ENCODE results near the gene CORIN.

DNA sequence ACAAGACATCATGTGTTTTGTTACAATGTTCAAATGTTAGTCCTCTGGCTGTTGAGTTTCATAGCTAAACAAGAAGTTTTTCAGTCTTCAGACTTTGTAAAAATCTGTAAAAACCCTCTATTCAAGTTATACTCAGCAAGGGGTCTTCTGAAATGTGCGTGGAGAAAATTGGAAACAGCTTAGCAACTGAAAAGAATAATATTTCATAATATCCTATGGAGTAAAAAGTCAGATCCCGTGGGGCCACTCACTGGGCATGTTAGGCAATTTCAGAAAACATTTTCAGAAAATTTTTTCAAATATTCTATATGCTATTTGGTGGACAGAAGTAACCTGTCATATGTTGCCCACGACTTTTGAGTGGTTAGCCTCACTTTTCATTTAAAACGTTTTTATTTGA lies 118.3 kb downstream of the CORIN start:
- TF ChIP-seq EZH2 (IDR thresholded peaks at IDR 0.05) (no peak), POLR2AphosphoS5 (IDR thresholded peaks at IDR 0.05; ENCODE audit: low read depth, low read length) (no peak), ZNF274 (IDR thresholded peaks at IDR 0.05; ENCODE audit: low read depth, low read length) (no peak), POLR2A (IDR thresholded peaks at IDR 0.05; ENCODE audit: borderline replicate concordance, extremely low read depth, insufficient read depth, insufficient read length) (no peak), RAD21 (IDR thresholded peaks at IDR 0.05; ENCODE audit: low read depth) (no peak), CBX3 (IDR thresholded peaks at IDR 0.05; ENCODE audit: low read depth) (no peak), TCF7L2 (IDR thresholded peaks at IDR 0.05; ENCODE audit: borderline replicate concordance, extremely low read depth, insufficient read depth, insufficient read length) (no peak), ELF1 (IDR thresholded peaks at IDR 0.05; ENCODE audit: borderline replicate concordance, low read depth) (no peak), EZH2phosphoT487 (IDR thresholded peaks at IDR 0.05; ENCODE audit: borderline replicate concordance) (no peak), JUND (IDR thresholded peaks at IDR 0.05) (no peak), SIN3A (IDR thresholded peaks at IDR 0.05; ENCODE audit: low read depth) (no peak)
- TF ChIP-seq, protein P1, sequence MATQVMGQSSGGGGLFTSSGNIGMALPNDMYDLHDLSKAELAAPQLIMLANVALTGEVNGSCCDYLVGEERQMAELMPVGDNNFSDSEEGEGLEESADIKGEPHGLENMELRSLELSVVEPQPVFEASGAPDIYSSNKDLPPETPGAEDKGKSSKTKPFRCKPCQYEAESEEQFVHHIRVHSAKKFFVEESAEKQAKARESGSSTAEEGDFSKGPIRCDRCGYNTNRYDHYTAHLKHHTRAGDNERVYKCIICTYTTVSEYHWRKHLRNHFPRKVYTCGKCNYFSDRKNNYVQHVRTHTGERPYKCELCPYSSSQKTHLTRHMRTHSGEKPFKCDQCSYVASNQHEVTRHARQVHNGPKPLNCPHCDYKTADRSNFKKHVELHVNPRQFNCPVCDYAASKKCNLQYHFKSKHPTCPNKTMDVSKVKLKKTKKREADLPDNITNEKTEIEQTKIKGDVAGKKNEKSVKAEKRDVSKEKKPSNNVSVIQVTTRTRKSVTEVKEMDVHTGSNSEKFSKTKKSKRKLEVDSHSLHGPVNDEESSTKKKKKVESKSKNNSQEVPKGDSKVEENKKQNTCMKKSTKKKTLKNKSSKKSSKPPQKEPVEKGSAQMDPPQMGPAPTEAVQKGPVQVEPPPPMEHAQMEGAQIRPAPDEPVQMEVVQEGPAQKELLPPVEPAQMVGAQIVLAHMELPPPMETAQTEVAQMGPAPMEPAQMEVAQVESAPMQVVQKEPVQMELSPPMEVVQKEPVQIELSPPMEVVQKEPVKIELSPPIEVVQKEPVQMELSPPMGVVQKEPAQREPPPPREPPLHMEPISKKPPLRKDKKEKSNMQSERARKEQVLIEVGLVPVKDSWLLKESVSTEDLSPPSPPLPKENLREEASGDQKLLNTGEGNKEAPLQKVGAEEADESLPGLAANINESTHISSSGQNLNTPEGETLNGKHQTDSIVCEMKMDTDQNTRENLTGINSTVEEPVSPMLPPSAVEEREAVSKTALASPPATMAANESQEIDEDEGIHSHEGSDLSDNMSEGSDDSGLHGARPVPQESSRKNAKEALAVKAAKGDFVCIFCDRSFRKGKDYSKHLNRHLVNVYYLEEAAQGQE (IDR thresholded peaks at IDR 0.05; ENCODE audit: low read depth), result no peak
- TF ChIP-seq, protein P2, sequence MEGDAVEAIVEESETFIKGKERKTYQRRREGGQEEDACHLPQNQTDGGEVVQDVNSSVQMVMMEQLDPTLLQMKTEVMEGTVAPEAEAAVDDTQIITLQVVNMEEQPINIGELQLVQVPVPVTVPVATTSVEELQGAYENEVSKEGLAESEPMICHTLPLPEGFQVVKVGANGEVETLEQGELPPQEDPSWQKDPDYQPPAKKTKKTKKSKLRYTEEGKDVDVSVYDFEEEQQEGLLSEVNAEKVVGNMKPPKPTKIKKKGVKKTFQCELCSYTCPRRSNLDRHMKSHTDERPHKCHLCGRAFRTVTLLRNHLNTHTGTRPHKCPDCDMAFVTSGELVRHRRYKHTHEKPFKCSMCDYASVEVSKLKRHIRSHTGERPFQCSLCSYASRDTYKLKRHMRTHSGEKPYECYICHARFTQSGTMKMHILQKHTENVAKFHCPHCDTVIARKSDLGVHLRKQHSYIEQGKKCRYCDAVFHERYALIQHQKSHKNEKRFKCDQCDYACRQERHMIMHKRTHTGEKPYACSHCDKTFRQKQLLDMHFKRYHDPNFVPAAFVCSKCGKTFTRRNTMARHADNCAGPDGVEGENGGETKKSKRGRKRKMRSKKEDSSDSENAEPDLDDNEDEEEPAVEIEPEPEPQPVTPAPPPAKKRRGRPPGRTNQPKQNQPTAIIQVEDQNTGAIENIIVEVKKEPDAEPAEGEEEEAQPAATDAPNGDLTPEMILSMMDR (IDR thresholded peaks at IDR 0.05 in 2 of 3, conservative IDR thresholded peaks at IDR 0.05 in 1 of 3; ENCODE audit: borderline replicate concordance in 1 of 3, insufficient read depth in 1 of 3, low read depth in 2 of 3, low read length in 2 of 3), result no peak
- TF ChIP-seq, protein P3, sequence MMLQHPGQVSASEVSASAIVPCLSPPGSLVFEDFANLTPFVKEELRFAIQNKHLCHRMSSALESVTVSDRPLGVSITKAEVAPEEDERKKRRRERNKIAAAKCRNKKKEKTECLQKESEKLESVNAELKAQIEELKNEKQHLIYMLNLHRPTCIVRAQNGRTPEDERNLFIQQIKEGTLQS (IDR thresholded peaks at IDR 0.05), result no peak

Data from HCT116 (cell line).